Omental fat pad (tissue), 4 donors: Measurements from ENCODE around the gene ZNF92. TPM values are rescaled to one million over a fixed set of nuclear protein-coding genes. Genes with fewer than 3 reads are reported as not detected.
"Not testable (repeated sequence)": the region's sequence is repeated elsewhere in the genome, so short reads cannot be mapped to it uniquely, and the experiment has no call there.

Experiments used
- ATAC-seq: fragments of 150-250 bp; one replicate; pipeline ENCODE4 v1.9.1; 2016; ENCODE audit warnings: mild to moderate bottlenecking, moderate library complexity; ENCODE audit not compliant: low FRiP score
- DNase-seq: peaks from one replicate; pipeline ENCODE4 v3.0.0-alpha.2; 2019; ENCODE audit warnings: low spot score
- CTCF ChIP-seq, 3 donors: fragments of 450-650 bp; IDR thresholded peaks; one replicate each; pipeline ENCODE4 v1.5.1; 2016 to 2017; ENCODE audit warnings: antibody characterized with exemption in 3 of 3, mild to moderate bottlenecking in 3 of 3, moderate library complexity in 2 of 3
- total RNA-seq, 4 donors: library from RNA; depleted of rRNA; stranded (reverse); fragments of >200 nt; gene quantifications; one replicate each; pipeline ENCODE4 v1.1.0, GENCODE V29; 2016

Gene ZNF92
- total RNA-seq, 4 donors from 2014 or later = 5.0 to 7.7 (median 6.1) TPM

DNA sequence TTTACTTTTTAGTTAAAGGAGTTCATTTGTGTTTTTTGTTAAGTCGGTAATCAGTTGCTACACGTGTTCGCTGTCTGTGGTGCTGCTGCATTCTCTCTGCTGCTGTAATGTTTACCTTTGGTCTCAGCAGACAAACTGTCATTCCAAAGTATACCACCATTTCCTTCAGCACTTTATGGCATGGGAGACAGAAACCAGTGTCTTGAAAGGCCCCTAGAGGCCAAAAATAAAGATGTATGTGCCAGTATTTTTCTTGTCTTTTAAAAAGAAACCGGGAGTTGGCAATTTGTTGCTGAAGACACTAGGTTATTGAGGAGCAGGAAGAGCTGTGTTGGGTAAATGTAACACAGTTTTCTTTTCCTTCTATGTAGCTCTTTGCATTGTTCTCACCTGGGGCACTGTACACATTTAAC, 24.1 kb downstream of the ZNF92 start:
- DNase-seq = no peak
- no peak for TF ChIP-seq CTCF (IDR thresholded peaks at IDR 0.05)
- no peak for ATAC-seq

DNA sequence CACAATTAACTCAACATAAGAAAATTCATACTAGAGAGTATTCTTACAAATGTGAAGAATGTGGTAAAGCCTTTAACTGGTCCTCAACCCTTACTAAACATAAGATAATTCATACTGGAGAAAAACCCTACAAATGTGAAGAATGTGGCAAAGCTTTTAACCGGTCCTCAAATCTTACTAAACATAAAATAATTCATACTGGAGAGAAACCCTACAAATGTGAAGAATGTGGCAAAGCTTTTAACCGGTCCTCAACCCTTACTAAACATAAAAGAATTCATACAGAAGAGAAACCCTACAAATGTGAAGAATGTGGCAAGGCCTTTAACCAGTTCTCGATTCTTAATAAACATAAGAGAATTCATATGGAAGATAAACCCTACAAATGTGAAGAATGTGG, 25.0 kb downstream of the ZNF92 start:
- not testable (repeated sequence) for DNase-seq, ATAC-seq

DNA sequence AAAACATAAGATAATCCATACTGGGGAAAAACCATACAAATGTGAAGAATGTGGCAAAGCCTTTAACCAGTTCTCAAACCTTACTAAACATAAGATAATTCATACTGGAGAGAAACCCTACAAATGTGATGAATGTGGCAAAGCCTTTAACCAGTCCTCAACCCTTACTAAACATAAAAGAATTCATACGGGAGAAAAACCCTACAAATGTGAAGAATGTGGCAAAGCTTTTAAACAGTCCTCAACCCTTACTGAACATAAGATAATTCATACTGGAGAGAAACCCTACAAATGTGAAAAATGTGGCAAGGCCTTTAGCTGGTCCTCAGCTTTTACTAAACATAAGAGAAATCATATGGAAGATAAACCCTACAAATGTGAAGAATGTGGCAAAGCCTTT, 25.4 kb downstream of the ZNF92 start:
- DNase-seq, ATAC-seq: not testable (repeated sequence)

GRCh38 chr7:65404020-65404419, 30.4 kb downstream of the ZNF92 start:
- TF ChIP-seq CTCF (IDR thresholded peaks at IDR 0.05) = no peak
- no peak for ATAC-seq
- DNase-seq = no peak

- not testable (repeated sequence) for ATAC-seq, DNase-seq
These were observed 33.1 kb downstream of the ZNF92 start for GRCh38 chr7:65406706-65407105.

DNA sequence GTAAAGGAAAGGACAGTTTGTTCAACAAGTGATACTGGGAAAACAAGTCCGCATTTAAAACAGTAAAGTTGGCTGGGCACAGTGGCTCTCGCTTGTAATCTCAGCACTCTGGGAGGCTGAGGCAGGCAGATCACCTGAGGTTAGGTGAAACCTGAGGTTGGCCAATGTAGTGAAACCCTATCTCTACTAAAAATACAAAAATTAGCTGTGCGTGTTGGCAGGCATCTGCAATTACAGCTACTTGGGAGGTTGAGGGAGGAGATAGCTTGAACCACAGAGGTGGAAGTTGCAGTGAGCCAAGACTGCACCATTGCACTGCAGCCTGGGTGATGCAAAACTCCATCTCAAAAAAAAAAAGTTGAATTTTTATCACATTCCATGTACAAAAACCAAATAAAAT, 35.7 kb downstream of the ZNF92 start:
- no peak for TF ChIP-seq CTCF (IDR thresholded peaks at IDR 0.05)

GRCh38 chr7:65411249-65411648, 37.6 kb downstream of the ZNF92 start:
- no peak for ATAC-seq
- no peak for DNase-seq
- TF ChIP-seq CTCF (IDR thresholded peaks at IDR 0.05) = no peak

More for the DNA sequence above, 35.7 kb downstream of the ZNF92 start:
- ATAC-seq = no peak
- no peak for DNase-seq

- ATAC-seq = no peak
- no peak for TF ChIP-seq CTCF (IDR thresholded peaks at IDR 0.05)
These were observed 49.0 kb downstream of the ZNF92 start for GRCh38 chr7:65422670-65423069.

DNA sequence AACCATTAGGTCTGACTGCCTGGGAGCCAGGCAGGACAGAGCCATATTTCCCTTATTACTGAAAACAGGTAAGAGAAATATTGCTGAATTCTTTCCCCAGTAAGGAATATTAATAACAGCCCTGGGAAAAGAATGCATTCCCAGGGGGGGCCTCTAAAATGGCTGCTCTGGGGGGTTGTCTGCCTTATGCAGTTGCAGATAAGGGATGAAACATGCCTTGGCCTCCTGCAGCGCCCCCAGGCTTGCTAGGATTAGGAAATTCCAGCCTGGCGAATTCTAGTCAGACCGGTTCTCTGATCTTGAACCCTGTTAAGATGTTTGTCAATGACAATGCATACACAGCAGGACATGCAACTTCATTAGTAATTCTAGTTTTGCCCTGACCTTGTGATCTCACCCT, 49.6 kb downstream of the ZNF92 start:
- not testable (repeated sequence) for DNase-seq, ATAC-seq

More at GRCh38 chr7:65422670-65423069, 49.0 kb downstream of the ZNF92 start:
- no peak for DNase-seq
